H1 (cell line): ENCODE results near the gene SYF2. TPM values are rescaled to one million over a fixed set of nuclear protein-coding genes. Genes with fewer than 3 reads are reported as not detected.

ENCODE experiments used
- ATF2 ChIP-seq: IDR thresholded peaks from 2 replicates; pipeline ENCODE4 v1.6.1; 2012; ENCODE audit warnings: low read length, inconsistent platforms
- CBX8 ChIP-seq: fragments of 300-800, 300-1000 bp; sonication (generic); IDR thresholded peaks from 2 replicates; pipeline ENCODE4 v1.7.1; 2016; ENCODE audit warnings: low read depth, low read length, borderline replicate concordance
- CHD7 ChIP-seq: fragments of 300-600 bp; sonication (generic); IDR thresholded peaks from 2 replicates; pipeline ENCODE4 v1.7.1; 2012; ENCODE audit warnings: low read length, moderate library complexity, mild to moderate bottlenecking, inconsistent platforms; ENCODE audit not compliant: insufficient replicate concordance
- CREB1 ChIP-seq: IDR thresholded peaks from 2 replicates; pipeline ENCODE4 v1.6.1; 2012; ENCODE audit warnings: inconsistent platforms
- GABPA ChIP-seq: IDR thresholded peaks from 2 replicates; pipeline ENCODE4 v1.6.1; 2011; ENCODE audit warnings: mild to moderate bottlenecking, low read length, moderate library complexity, borderline replicate concordance; ENCODE audit not compliant: insufficient read depth
- JUND ChIP-seq: IDR thresholded peaks from 2 replicates; pipeline ENCODE4 v1.6.1; 2011; ENCODE audit warnings: mild to moderate bottlenecking, improper control_type of control experiment, low read length
- KDM5A ChIP-seq: fragments of 200-600 bp; IDR thresholded peaks from 2 replicates; pipeline ENCODE4 v1.7.1; 2012; ENCODE audit warnings: mild to moderate bottlenecking, low read length, inconsistent platforms, mixed read lengths
- NRF1 ChIP-seq: IDR thresholded peaks from 2 replicates; pipeline ENCODE4 v1.6.1; 2011; ENCODE audit warnings: mild to moderate bottlenecking, low read depth, low read length, improper control_type of control experiment
- polyA plus RNA-seq, 7 experiments: library from polyadenylated mRNA; depleted of rRNA in 3 of 7; stranded (reverse) in 5 of 7; unstranded in 2 of 7; fragments of >200 nt in 5 of 7; fragments of 200-250 nt in 2 of 7; gene quantifications; 1 replicate in 5 of 7; 2 replicates in 1 of 7; 4 replicates in 1 of 7; pipeline versions ENCODE4 v1.2.1 to v1.2.3, GENCODE V29; 2011 to 2013; ENCODE audit warnings: missing spikeins in 2 of 7, mixed read lengths in 2 of 7
- total RNA-seq: library from RNA; stranded (reverse); fragmentation: NEBNext Ultra II Directional; extraction: Animal tissue kit (Norgen Biotek cat#: 25700); gene quantifications from 2 replicates; pipeline ENCODE4 v1.2.1, GENCODE V29; 2021

SYF2 gene
- total and polyA plus RNA-seq, 2 of the 8 experiments (the other 6 are each of a cell fraction or from before 2014, with no cell fraction given): 7.5 to 33.0 TPM

- TF ChIP-seq CHD7: no peak
- peak; percentile 72 for TF ChIP-seq CREB1
- peak; percentile 47; the same call in 1 of the 2 replicates for TF ChIP-seq KDM5A
- TF ChIP-seq JUND: peak; percentile 30; the same call in 1 of the 2 replicates
- 0 out of 2 replicates have a peak, but pooled peaks have one; percentile 16 for TF ChIP-seq ATF2
- TF ChIP-seq CBX8: no peak
- TF ChIP-seq GABPA: peak; percentile 80; the same call in 1 of the 2 replicates
- peak; percentile 77 for TF ChIP-seq NRF1
These were observed 7.6 kb upstream of the SYF2 start (continued) for GRCh38 chr1:25239681-25240541.
